ENCODE data around the gene ANKRA2. TPM values are rescaled to one million over a fixed set of nuclear protein-coding genes. Genes with fewer than 3 reads are reported as not detected.

The ANKRA2 gene
- polyA plus RNA-seq, 1 of the 3 experiments (the other 2 are of a cell fraction), result 14.5 TPM

GRCh38 chr5:73564018-73564417 lies 1.4 kb downstream of the ANKRA2 start (continued):
- TF ChIP-seq REST (IDR thresholded peaks at IDR 0.05; ENCODE audit: low read depth, low read length) (no peak), FOXM1 (IDR thresholded peaks at IDR 0.05; ENCODE audit: low read depth) (no peak), GABPA (IDR thresholded peaks at IDR 0.05; ENCODE audit: low read depth) (no peak)

GRCh38 chr5:73558950-73559349 lies 6.5 kb downstream of the ANKRA2 start:
- no peak for DNase-seq
- H3F3A ChIP-seq (replicated peaks; ENCODE audit: insufficient read depth), result no peaks in the 10 kb centered on the region
- CTCF ChIA-PET, result interaction anchor here (2.4 kb wide), 1 partner anchor 22 kb away, joined by 8 read pairs; no protein-coding TSS in a partner anchor
- H3K9me2 ChIP-seq, result no peaks in the 10 kb centered on the region
- WGBS (ENCODE audit: low lambda C conversion rate), result 88% methylated on average over 1 of the region's 1 CpG
- H2AFZ ChIP-seq (ENCODE audit: low read depth), result no peak overlapping the region
- no peak overlapping the region for H3K9ac ChIP-seq
- H3K4me3 ChIP-seq (ENCODE audit: low read depth in 2 of 2, low read length in 1 of 2), result no peak overlapping the region
- H3K9me3 ChIP-seq, result no peaks in the 10 kb centered on the region
- peaks cover 20% of the 10 kb centered on the region for H3K79me2 ChIP-seq (ENCODE audit: insufficient read depth)
- no peak overlapping the region for H3K27ac ChIP-seq (ENCODE audit: low read depth in 2 of 2, low read length in 1 of 2)
- no peaks in the 10 kb centered on the region; a peak in 1 of 4 replicates for H3K4me1 ChIP-seq (ENCODE audit: control insufficient read depth in 1 of 2, insufficient read depth in 2 of 2, low read depth in 1 of 2, low read length in 1 of 2)
- H4K20me1 ChIP-seq (ENCODE audit: insufficient read depth), result no peaks in the 10 kb centered on the region
- TF ChIP-seq FOSL2 (IDR thresholded peaks at IDR 0.05; ENCODE audit: borderline replicate concordance, low read depth), result no peak
- H3K27me3 ChIP-seq (ENCODE audit: insufficient read depth), result no peaks in the 10 kb centered on the region
- no peak overlapping the region for H3K4me2 ChIP-seq
- H3K36me3 ChIP-seq (replicated peaks in 1 of 2; ENCODE audit: control insufficient read depth in 1 of 2, insufficient read depth in 2 of 2, low read length in 1 of 2), result peaks cover 44 to 60% of the 10 kb centered on the region in 2 experiments
- POLR2A ChIA-PET, result no interaction called here

GRCh38 chr5:73552642-73553041 lies 12.8 kb downstream of the ANKRA2 start:
- Histone ChIP-seq H3K9ac (no peak overlapping the region), H3K9me2 (no peaks in the 10 kb centered on the region), H3K4me3 (ENCODE audit: low read depth in 2 of 2, low read length in 1 of 2) (no peak overlapping the region), H3K9me3 (no peaks in the 10 kb centered on the region), H3K36me3 (replicated peaks in 1 of 2; ENCODE audit: control insufficient read depth in 1 of 2, insufficient read depth in 2 of 2, low read length in 1 of 2) (peaks cover 39 to 44% of the 10 kb centered on the region in 2 experiments), H3F3A (replicated peaks; ENCODE audit: insufficient read depth) (no peaks in the 10 kb centered on the region), H3K79me2 (ENCODE audit: insufficient read depth) (no peaks in the 10 kb centered on the region), H3K4me1 (ENCODE audit: control insufficient read depth in 1 of 2, insufficient read depth in 2 of 2, low read depth in 1 of 2, low read length in 1 of 2) (no peaks in the 10 kb centered on the region), H2AFZ (ENCODE audit: low read depth) (no peak overlapping the region), H3K27me3 (ENCODE audit: insufficient read depth) (no peaks in the 10 kb centered on the region), H4K20me1 (ENCODE audit: insufficient read depth) (no peaks in the 10 kb centered on the region), H3K4me2 (no peak overlapping the region), H3K27ac (ENCODE audit: low read depth in 2 of 2, low read length in 1 of 2) (no peak overlapping the region)
- no peak for DNase-seq
- ChIA-PET CTCF (interaction anchor here (1.0 kb wide), 1 partner anchor 9 kb away, joined by 4 read pairs; no protein-coding TSS in a partner anchor), POLR2A (no interaction called here)
- TF ChIP-seq MAX (IDR thresholded peaks at IDR 0.05; ENCODE audit: low read depth) (no peak), PBX3 (IDR thresholded peaks at IDR 0.05) (no peak), TEAD4 (IDR thresholded peaks at IDR 0.05; ENCODE audit: borderline replicate concordance, insufficient read depth) (no peak), GABPA (IDR thresholded peaks at IDR 0.05; ENCODE audit: low read depth) (no peak), FOSL2 (IDR thresholded peaks at IDR 0.05; ENCODE audit: borderline replicate concordance, low read depth) (no peak), CHD2 (IDR thresholded peaks at IDR 0.05; ENCODE audit: low read length, partially characterized antibody) (no peak), YY1 (IDR thresholded peaks at IDR 0.05; ENCODE audit: low read depth) (no peak), REST (IDR thresholded peaks at IDR 0.05; ENCODE audit: low read depth, low read length) (no peak), NRF1 (IDR thresholded peaks at IDR 0.05; ENCODE audit: low read depth, low read length) (no peak), EP300 (IDR thresholded peaks at IDR 0.05; ENCODE audit: borderline replicate concordance in 1 of 2, low read depth in 1 of 2, low read length in 1 of 2) (no peak), TAF1 (IDR thresholded peaks at IDR 0.05; ENCODE audit: borderline replicate concordance, low read depth, low read length) (no peak), USF1 (IDR thresholded peaks at IDR 0.05; ENCODE audit: borderline replicate concordance, low read depth) (no peak), USF2 (IDR thresholded peaks at IDR 0.05; ENCODE audit: borderline replicate concordance, low read depth, low read length) (no peak), FOXM1 (IDR thresholded peaks at IDR 0.05; ENCODE audit: low read depth) (no peak)

Data from SK-N-SH (cell line).